Measurements from ENCODE around the gene ROR1. TPM values are rescaled to one million over a fixed set of nuclear protein-coding genes. Genes with fewer than 3 reads are reported as not detected.

ROR1 gene
- total and polyA plus RNA-seq, 2 donors (not counting 3 experiments of a cell fraction or from before 2014, with no cell fraction given) = 2.6 to 3.5 TPM

DNA sequence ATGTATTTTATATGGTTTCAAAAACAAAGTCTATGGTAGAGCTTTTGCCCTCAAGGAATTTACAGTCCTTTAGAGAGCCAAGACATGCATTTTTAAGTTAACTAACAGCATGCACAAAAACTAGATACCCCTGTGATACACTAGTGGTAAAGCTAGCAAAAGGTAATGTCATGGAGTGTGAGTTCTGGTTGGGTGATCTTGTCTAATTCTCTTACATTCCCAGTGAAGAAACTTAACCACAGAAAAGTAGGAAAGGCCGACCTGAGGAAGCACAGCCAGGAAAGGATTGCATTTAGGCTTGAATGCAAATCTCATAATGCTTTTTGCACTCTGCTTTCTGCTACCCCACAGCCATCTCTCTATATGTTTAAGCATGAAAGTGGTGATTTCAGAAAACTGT is 202.2 kb downstream of the ROR1 start:
- DNase-seq (ENCODE audit: low read depth, low spot score) (no peak), FAIRE-seq (no peak)
- dilution Hi-C loops (cut with MboI; ENCODE audit: extremely low pct_ligation_motif_present, low sequenced_read_pairs) (no loop called here), intact Hi-C loops (cut with micrococcal nuclease) (no loop called here)
- H3K9me3 ChIP-seq (replicated peaks; ENCODE audit: control insufficient read depth, insufficient read depth, low read length) = no peaks in the 10 kb centered on the region
- no TSS peak for BruUV-seq (replicated peaks)
- H3K27me3 ChIP-seq (ENCODE audit: control insufficient read depth in 2 of 2, insufficient read depth in 2 of 2, low read length in 2 of 2) = no peaks in the 10 kb centered on the region
- TF ChIP-seq, protein P1, sequence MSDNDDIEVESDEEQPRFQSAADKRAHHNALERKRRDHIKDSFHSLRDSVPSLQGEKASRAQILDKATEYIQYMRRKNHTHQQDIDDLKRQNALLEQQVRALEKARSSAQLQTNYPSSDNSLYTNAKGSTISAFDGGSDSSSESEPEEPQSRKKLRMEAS (IDR thresholded peaks at IDR 0.05; ENCODE audit: insufficient read depth, insufficient read length) = no peak
- no peaks in the 10 kb centered on the region for H3K79me2 ChIP-seq (ENCODE audit: control insufficient read depth, insufficient read depth, low read length)
- H4K20me1 ChIP-seq (replicated peaks; ENCODE audit: control insufficient read depth, extremely low read depth, insufficient read depth, low read length) = no peaks in the 10 kb centered on the region
- no peaks in the 10 kb centered on the region for H3K36me3 ChIP-seq (ENCODE audit: control insufficient read depth in 2 of 2, extremely low read depth in 1 of 2, insufficient read depth in 2 of 2, low read length in 2 of 2)
- H3K4me3 ChIP-seq (replicated peaks in 1 of 3; ENCODE audit: insufficient read depth in 1 of 3, low read depth in 1 of 3, low read length in 3 of 3) = no peak overlapping the region
- POLR2A ChIA-PET = no interaction called here
- H3K27ac ChIP-seq (ENCODE audit: insufficient read depth, low read depth, low read length) = no peak overlapping the region
- no peaks in the 10 kb centered on the region for H3K9me1 ChIP-seq (replicated peaks; ENCODE audit: control insufficient read depth, extremely low read depth, insufficient read depth, low read length)
- H3K4me2 ChIP-seq (ENCODE audit: insufficient read depth, low read length) = no peak overlapping the region
- no peaks in the 10 kb centered on the region for H3K4me1 ChIP-seq (ENCODE audit: control insufficient read depth, extremely low read depth, insufficient read depth, low read length)
- CTCF ChIA-PET = interaction anchor here (1.1 kb wide), 1 partner anchor 284 kb away, joined by 5 read pairs; no protein-coding TSS in a partner anchor
- H3K9ac ChIP-seq (replicated peaks; ENCODE audit: extremely low read depth, insufficient read depth, low read length) = no peak overlapping the region
- no peak overlapping the region for H2AFZ ChIP-seq (ENCODE audit: low read depth, low read length)

DNA sequence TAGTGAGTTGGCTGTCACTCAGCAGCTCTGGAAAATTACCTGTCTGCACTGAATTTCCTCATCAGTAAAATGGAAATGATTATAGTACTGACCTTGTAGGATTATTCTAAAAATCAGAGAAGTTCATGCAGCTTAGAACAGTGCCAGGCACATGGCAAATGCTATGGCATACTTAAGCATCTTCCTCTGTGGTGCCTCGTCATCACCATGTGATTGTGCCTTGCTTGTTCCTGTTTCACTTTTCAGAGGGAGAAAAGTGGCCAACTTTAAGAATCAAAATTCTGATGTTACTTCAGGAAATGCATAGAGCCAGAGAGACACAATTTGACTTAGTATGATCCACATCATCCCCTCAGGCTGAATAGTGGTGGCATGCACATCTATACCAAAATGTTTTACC is 203.6 kb downstream of the ROR1 start:
- no peak overlapping the region for H3K9ac ChIP-seq (replicated peaks; ENCODE audit: extremely low read depth, insufficient read depth, low read length)
- intact Hi-C loops (cut with micrococcal nuclease) (no loop called here), dilution Hi-C loops (cut with MboI; ENCODE audit: extremely low pct_ligation_motif_present, low sequenced_read_pairs) (no loop called here)
- H3K4me2 ChIP-seq (ENCODE audit: insufficient read depth, low read length) = no peak overlapping the region
- no TSS peak for BruUV-seq (replicated peaks)
- no peaks in the 10 kb centered on the region for H3K79me2 ChIP-seq (ENCODE audit: control insufficient read depth, insufficient read depth, low read length)
- no peak overlapping the region for H3K4me3 ChIP-seq (replicated peaks in 1 of 3; ENCODE audit: insufficient read depth in 1 of 3, low read depth in 1 of 3, low read length in 3 of 3)
- H3K27ac ChIP-seq (ENCODE audit: insufficient read depth, low read depth, low read length) = no peak overlapping the region
- no peaks in the 10 kb centered on the region for H4K20me1 ChIP-seq (replicated peaks; ENCODE audit: control insufficient read depth, extremely low read depth, insufficient read depth, low read length)
- H3K9me3 ChIP-seq (replicated peaks; ENCODE audit: control insufficient read depth, insufficient read depth, low read length) = no peaks in the 10 kb centered on the region
- TF ChIP-seq, protein P2, sequence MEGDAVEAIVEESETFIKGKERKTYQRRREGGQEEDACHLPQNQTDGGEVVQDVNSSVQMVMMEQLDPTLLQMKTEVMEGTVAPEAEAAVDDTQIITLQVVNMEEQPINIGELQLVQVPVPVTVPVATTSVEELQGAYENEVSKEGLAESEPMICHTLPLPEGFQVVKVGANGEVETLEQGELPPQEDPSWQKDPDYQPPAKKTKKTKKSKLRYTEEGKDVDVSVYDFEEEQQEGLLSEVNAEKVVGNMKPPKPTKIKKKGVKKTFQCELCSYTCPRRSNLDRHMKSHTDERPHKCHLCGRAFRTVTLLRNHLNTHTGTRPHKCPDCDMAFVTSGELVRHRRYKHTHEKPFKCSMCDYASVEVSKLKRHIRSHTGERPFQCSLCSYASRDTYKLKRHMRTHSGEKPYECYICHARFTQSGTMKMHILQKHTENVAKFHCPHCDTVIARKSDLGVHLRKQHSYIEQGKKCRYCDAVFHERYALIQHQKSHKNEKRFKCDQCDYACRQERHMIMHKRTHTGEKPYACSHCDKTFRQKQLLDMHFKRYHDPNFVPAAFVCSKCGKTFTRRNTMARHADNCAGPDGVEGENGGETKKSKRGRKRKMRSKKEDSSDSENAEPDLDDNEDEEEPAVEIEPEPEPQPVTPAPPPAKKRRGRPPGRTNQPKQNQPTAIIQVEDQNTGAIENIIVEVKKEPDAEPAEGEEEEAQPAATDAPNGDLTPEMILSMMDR (IDR thresholded peaks at IDR 0.05; ENCODE audit: extremely low read depth in 1 of 2, insufficient read depth in 1 of 2, low read depth in 1 of 2, low read length in 2 of 2) = no peak
- no peak for TF ChIP-seq POLR2A (IDR thresholded peaks at IDR 0.05; ENCODE audit: low read depth, low read length)
- no peak for TF ChIP-seq GATA2 (IDR thresholded peaks at IDR 0.05; ENCODE audit: insufficient read depth, insufficient read length, low read depth, low read length)
- TF ChIP-seq, protein P1 (IDR thresholded peaks at IDR 0.05; ENCODE audit: insufficient read depth, insufficient read length) = no peak
- TF ChIP-seq MYC (IDR thresholded peaks at IDR 0.05; ENCODE audit: low read depth, low read length) = no peak
- no peak for TF ChIP-seq EZH2 (IDR thresholded peaks at IDR 0.05; ENCODE audit: borderline replicate concordance, low read depth, low read length, severe bottlenecking)
- TF ChIP-seq FOS (IDR thresholded peaks at IDR 0.05; ENCODE audit: borderline replicate concordance, insufficient read depth, low read length) = no peak
- no peak for TF ChIP-seq JUN (IDR thresholded peaks at IDR 0.05; ENCODE audit: borderline replicate concordance, insufficient read depth, insufficient read length, low read depth)
- no peak for TF ChIP-seq POLR2AphosphoS5 (IDR thresholded peaks at IDR 0.05; ENCODE audit: insufficient read depth, low read depth, low read length)
- H3K9me1 ChIP-seq (replicated peaks; ENCODE audit: control insufficient read depth, extremely low read depth, insufficient read depth, low read length) = no peaks in the 10 kb centered on the region
- no peaks in the 10 kb centered on the region for H3K36me3 ChIP-seq (ENCODE audit: control insufficient read depth in 2 of 2, extremely low read depth in 1 of 2, insufficient read depth in 2 of 2, low read length in 2 of 2)
- no peaks in the 10 kb centered on the region for H3K4me1 ChIP-seq (ENCODE audit: control insufficient read depth, extremely low read depth, insufficient read depth, low read length)
- no peak for DNase-seq (ENCODE audit: low read depth, low spot score)
- ChIA-PET CTCF (no interaction called here), POLR2A (no interaction called here)
- H2AFZ ChIP-seq (ENCODE audit: low read depth, low read length) = no peak overlapping the region
- FAIRE-seq = no peak
- no peaks in the 10 kb centered on the region for H3K27me3 ChIP-seq (ENCODE audit: control insufficient read depth in 2 of 2, insufficient read depth in 2 of 2, low read length in 2 of 2)

Measured in endothelial cell of umbilical vein (primary cell).